WERI-Rb-1 (cell line): Measurements from ENCODE around the gene MAGI2.

Experiments
- DNase-seq: peaks from one replicate; pipeline ENCODE4 v3.0.0-alpha.2; 2020
- H3K27ac ChIP-seq: fragments of 250-450 bp; sonication (Bioruptor Pico); 2 replicates; pipeline ENCODE4 v1.5.1; 2020; ENCODE audit warnings: mild to moderate bottlenecking, moderate library complexity
- H3K27me3 ChIP-seq: fragments of 250-450 bp; sonication (Bioruptor Pico); 2 replicates; pipeline ENCODE4 v1.5.1; 2021; ENCODE audit warnings: mild to moderate bottlenecking, low read depth, moderate library complexity; ENCODE audit not compliant: insufficient read depth, severe bottlenecking
- H3K36me3 ChIP-seq: fragments of 250-450 bp; sonication (Bioruptor Pico); 2 replicates; pipeline ENCODE4 v1.5.1; 2020; ENCODE audit warnings: mild to moderate bottlenecking, moderate library complexity
- H3K4me3 ChIP-seq: 2 replicates; pipeline ENCODE4 v1.5.1; 2011; ENCODE audit warnings: low read depth, mild to moderate bottlenecking, control low read depth, low read length
- H3K9me3 ChIP-seq: fragments of 250-450 bp; sonication (Bioruptor Pico); 2 replicates; pipeline ENCODE4 v1.5.1; 2021; ENCODE audit warnings: mild to moderate bottlenecking, moderate library complexity; ENCODE audit not compliant: severe bottlenecking
- TF ChIP-seq, protein P1 (sequence below): IDR thresholded peaks from 2 replicates; pipeline ENCODE4 v1.5.1; 2011; ENCODE audit warnings: low read depth, mild to moderate bottlenecking, control low read depth, inconsistent platforms, low read length

The MAGI2 gene

DNA sequence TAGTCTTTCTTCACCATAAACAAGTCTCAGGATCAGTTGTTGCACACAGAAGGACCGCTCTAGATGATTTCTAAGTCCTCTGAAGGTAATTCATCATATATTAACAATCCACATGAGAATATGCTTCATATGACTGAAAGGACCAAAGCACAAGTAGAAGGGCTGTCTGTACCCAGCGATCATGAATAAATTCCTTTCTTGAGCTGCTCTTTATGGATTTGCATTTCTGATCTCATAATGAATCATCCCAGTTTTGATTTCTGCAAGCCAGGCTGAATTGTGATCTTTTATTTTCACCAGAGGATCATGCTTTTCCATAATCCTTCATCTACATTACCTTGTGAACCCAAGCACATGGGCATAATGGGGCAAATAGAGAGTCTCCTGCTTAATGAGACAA lies 675.6 kb downstream of the MAGI2 start:
- H3K36me3 ChIP-seq: no peaks in the 10 kb centered on the region
- no peak overlapping the region for H3K27ac ChIP-seq
- H3K27me3 ChIP-seq: no peaks in the 10 kb centered on the region
- TF ChIP-seq, protein P1, sequence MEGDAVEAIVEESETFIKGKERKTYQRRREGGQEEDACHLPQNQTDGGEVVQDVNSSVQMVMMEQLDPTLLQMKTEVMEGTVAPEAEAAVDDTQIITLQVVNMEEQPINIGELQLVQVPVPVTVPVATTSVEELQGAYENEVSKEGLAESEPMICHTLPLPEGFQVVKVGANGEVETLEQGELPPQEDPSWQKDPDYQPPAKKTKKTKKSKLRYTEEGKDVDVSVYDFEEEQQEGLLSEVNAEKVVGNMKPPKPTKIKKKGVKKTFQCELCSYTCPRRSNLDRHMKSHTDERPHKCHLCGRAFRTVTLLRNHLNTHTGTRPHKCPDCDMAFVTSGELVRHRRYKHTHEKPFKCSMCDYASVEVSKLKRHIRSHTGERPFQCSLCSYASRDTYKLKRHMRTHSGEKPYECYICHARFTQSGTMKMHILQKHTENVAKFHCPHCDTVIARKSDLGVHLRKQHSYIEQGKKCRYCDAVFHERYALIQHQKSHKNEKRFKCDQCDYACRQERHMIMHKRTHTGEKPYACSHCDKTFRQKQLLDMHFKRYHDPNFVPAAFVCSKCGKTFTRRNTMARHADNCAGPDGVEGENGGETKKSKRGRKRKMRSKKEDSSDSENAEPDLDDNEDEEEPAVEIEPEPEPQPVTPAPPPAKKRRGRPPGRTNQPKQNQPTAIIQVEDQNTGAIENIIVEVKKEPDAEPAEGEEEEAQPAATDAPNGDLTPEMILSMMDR: no peak
- H3K9me3 ChIP-seq: no peaks in the 10 kb centered on the region
- no peak for DNase-seq
- H3K4me3 ChIP-seq: no peak overlapping the region

DNA sequence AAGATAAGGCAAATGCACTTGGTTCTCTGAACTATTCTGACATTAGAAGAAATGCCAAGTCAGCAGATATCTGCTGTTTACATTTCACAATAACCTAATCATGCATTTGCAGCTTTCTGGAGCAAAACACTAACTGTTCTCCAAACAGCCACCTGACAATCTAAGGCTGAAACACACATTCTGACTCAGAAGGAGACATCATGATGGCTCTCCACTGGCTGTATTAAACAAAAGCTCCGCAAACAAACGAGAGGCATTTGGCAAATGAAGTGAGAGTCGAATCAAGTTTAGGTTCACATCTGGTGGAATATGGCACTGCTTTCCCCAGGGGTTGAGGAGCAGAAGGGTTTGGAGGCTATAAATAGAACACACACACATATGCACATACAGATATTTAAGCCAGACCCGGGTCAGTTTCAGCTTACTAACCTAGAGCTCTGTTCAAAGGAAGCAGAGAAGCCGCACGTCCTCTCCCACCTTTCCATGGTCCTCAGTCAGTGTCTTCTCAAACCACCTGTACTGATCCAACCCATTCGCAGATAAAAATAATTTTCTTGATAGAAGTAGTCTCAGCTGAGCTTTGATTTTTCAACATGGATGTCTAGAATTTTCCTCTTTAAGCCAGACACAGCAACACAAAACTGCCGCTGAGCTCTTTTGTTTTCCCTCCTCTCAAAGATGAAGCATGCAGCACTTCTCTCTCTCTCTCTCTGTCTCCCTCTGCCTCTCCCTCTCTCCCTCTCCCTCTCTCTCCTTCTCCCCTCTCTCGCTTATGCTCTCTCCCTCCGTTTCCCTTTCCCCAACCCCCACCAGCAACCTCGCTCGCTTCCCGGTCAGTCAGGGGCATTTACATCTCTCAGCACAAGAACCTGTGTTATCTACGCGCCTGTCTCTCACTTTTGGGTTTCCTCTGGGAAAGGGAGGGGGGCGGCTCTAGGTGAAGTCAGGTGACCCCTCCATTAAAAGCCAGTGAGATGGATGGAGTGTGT lies 682.8 kb downstream of the MAGI2 start:
- DNase-seq: no peak
- Histone ChIP-seq H3K9me3 (no peaks in the 10 kb centered on the region), H3K4me3 (no peak overlapping the region), H3K27ac (no peak overlapping the region), H3K27me3 (no peaks in the 10 kb centered on the region), H3K36me3 (no peaks in the 10 kb centered on the region)
- TF ChIP-seq, protein P1: no peak

DNA sequence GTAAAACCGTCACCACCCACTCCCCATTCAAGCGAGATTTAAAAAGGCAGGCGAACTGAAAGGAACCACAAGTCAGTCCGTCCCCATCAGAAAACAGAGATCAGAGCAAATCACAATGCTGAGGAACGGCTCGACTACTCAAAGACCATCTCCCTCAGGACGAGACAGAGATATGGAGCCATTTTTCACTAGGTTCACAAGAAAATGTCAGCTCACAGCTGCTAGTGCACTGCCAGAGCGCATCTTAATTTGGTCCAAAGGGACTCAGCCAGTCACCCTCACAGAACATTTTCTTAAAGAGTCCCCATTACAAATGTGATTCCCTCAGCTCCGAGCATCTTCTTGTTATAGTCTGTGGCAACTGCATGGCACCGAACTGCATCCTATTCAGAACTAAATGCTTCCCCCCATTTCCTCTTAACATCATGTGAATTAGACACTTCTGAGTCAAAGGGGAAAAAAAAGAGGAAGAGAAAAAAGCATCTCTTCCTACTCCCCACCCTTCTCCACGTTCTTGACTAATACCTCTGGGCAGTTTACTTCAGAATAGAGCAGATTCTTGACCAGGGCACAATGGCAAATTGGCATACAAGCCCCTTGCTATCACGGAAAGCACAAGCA lies 683.9 kb downstream of the MAGI2 start:
- Histone ChIP-seq H3K4me3 (no peak overlapping the region), H3K27me3 (no peaks in the 10 kb centered on the region), H3K27ac (no peak overlapping the region), H3K9me3 (no peaks in the 10 kb centered on the region), H3K36me3 (no peaks in the 10 kb centered on the region)
- TF ChIP-seq, protein P1: no peak
- no peak for DNase-seq

DNA sequence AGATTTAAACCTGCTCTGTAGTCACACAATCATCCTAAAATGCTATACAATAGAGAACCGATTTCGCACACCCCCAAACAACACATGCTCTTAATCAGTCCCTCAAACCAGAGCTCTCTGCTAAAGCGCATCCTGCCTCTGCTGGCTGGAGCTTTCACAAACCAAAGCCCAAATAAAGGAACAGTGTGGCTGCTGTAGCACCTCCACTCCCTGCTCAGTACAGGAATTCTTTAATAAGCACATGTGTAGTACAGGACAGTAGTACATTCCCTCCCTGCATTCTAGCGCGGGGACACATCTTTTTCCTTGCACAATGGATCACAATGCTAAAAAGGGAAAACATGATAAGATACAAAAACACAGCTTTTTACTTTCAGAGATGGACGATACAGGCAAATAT lies 684.6 kb downstream of the MAGI2 start:
- TF ChIP-seq, protein P1: no peak
- no peak overlapping the region for H3K4me3 ChIP-seq
- no peak for DNase-seq
- no peak overlapping the region for H3K27ac ChIP-seq
- no peaks in the 10 kb centered on the region for H3K27me3 ChIP-seq
- no peaks in the 10 kb centered on the region for H3K9me3 ChIP-seq
- no peaks in the 10 kb centered on the region for H3K36me3 ChIP-seq

DNA sequence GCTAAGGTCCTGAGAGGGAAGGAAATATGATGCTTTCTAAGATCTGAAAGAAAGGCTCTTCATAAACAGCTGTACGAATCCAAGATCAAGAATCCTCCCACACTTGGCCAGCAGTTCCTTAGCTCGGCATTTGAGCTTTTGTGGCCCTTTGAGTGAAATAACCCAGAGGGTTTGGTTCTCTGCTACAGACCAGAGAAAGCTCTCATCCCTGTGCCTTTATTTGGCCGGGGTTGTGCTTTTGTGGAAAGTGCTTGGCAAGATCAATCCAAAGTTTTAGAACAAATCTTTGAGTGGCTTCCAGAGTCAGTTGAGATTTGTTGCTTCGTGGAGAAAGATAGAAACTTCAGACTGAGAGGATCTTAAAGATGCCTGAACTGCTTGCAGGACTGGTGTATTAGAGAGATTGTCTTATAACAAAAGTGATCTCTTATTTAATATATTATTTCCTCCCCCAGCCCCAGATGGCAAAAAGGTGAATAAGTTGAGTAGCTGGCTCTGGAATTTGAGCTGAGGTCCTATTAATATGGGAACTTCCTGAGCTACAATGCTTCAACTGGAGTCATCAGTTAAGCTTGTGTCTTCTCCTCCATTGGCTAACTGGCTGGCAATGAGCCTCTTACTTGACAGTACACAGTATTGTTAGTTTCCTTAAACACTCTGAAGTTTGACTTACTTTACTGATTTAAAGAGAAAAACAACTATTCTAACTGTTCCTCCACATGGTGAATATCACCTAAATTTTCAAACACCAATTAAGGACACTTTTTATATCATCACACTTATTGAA lies 687.3 kb downstream of the MAGI2 start:
- TF ChIP-seq, protein P1: no peak
- no peak for DNase-seq
- no peaks in the 10 kb centered on the region for H3K9me3 ChIP-seq
- H3K27ac ChIP-seq: no peak overlapping the region
- no peak overlapping the region for H3K4me3 ChIP-seq
- no peaks in the 10 kb centered on the region for H3K36me3 ChIP-seq
- no peaks in the 10 kb centered on the region for H3K27me3 ChIP-seq
